ENCODE measurements around the gene AVPI1.
A peak's percentile ranks its signal among the peaks of the same experiment; 100 is the strongest.
"Not testable (repeated sequence)": the region's sequence is repeated elsewhere in the genome, so short reads cannot be mapped to it uniquely, and the experiment has no call there.

AVPI1 gene

DNA sequence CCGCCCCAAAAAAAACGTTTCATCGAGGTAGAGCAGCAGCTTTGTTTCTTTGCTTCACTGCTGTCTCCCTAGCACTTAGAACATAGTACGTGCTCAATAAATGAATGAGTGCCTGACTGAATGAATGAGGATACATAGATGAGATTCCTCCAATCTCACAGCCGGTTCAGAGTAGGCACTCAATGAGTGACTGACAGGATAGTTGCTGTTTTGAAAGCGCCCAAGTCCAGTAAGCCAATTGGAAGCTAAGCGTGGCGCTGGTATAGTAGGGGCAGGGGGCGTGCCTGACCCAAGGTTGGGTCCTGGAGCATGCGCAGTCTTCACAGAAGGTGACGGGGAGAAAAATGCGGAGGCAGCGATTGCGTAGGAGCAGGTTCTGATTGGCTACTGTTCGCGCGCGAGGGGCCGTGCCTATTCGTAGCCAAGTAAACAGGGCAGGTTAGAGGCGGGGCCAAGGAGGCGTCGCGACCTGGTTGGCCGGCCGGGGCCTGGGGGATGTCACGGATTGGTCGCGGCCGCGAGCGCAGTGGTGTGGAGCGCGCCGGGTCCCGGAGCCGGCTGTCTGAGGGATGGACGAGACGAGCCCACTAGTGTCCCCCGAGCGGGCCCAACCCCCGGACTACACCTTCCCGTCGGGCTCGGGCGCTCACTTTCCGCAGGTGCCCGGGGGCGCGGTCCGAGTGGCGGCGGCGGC is 46.7 kb downstream of the AVPI1 start, which contains the start of gene PI4K2A:
PI4K2A (plus strand) TSS at position 498 of the 694 bp plus-strand sequence; CDS start at position 570, 72 bp downstream.
- peak; percentile 97 to 99 for DNase-seq

DNA sequence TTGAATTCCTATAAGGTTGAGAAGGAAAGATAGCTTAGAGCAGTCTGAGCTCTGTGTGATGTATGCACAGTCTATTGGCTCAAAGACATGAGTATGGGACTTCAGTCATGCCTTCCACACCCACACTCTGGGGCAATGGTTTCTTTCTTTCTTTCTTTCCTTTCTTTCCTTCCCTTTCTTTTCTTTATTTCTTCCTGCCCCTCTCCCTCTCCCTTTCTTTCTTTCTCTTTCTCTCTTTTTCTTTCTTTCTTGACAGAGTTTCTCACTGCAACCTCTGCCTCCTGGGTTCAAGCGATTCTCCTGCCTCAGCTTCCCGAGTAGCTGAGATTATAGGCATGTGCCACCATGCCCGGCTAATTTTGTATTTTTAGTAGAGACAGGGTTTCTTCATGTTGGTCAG is 48.0 kb downstream of the AVPI1 start:
- DNase-seq = not testable (repeated sequence)

DNA sequence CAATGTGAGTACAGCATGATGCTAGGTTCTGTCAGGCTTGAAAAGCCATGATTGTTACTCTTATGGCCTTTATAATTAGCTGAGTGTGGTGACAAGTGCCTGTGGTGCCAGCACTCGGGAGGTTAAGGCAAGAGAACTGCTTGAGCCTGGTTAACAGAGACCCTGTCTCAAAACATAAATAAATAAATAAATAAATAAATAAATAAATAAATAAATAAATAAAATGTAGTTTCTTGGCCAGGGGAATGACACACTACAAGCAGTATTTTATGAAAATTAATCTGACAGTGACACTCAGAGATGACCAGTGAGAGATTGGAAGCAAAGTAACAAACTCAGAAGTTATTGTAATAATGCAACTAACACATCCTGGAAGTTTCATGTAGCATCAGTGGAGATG is 51.5 kb downstream of the AVPI1 start:
- no peak for DNase-seq

- peak in 1 of 2 experiments; percentile 3 for DNase-seq
These were observed 53.1 kb downstream of the AVPI1 start for GRCh38 chr10:97633921-97634320.

DNA sequence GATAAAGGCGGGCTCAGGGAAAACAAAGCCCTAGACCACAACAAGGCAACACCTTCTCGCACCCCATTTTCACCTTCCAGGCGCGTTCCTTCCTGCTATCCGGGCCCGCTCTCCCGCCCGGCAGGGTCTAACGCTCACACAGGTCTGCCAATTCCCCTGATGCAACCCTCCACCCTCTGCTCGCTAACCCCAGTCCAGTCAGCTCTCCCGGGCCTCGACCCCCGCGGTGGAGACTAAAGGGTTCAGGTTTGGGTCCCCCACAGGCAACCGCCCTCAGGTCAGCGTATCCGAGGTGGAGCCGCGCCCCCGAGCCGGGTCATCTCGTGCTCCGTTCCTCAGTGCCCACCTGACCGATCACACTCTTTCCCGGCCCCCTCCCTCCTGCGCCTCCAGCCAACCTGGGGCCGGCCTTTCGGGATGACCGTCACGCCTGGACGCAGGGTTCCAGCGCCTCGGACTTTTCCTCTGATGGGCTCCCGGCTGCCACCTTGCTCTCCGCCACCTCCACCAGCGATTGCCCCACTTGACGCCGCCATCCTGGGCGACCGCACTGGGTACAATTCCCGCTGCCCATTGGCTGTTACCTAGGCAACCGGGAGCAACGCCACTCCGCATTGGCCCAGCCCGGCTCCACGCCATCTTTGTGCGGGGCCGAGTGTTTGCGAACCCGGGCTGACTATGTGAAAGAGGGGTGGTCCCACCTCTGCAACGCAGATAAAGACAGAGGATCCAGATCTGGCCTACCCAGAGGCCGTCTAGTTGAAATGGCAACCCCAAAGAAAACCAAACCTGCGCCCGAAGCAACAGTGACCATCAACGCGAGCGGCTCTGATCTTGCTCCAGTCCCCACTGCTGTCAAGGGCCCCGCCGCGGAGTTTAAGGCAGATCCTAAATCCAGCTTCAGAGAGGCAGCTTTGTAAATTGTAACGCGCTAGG is 53.8 kb downstream of the AVPI1 start, which contains the start of gene MORN4:
MORN4 (minus strand) TSS at position 552 of the 936 bp plus-strand sequence. CDS start 13,847 bp downstream, outside the sequence.
- peak; percentile 84 to 86 for DNase-seq

GRCh38 chr10:97631098-97631497 is 55.9 kb downstream of the AVPI1 start:
- no peak for DNase-seq

DNA sequence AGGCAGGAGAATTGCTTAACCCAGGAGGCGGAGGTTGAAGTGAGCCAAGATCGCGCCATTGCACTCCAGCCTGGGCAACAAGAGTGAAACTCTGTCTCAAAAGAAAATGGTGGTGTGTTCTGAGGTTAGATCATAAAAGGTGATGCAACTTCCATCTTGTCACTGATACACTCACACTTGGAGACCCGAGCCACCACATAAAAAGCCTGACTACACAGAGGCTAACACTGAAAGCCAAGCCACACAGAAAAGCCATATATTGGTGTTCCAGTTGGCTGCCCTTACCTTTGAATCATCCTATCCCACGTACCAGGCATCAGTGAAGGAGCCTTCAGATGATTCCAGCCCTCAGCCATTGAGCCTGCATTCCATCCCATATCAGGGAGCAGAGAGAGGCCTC is 57.8 kb downstream of the AVPI1 start:
- DNase-seq = no peak

GRCh38 chr10:97628228-97628627 is 58.8 kb downstream of the AVPI1 start:
- DNase-seq = no peak

- no peak for DNase-seq
These were observed 59.3 kb downstream of the AVPI1 start for GRCh38 chr10:97627731-97628130.

All from stimulated activated CD4-positive, alpha-beta T cell treated with anti-CD3 and anti-CD28 coated beads, Interleukin-4, amount 100 ng/mL, for 4 hours (primary cell).